ENCODE data around the gene SLC35A2.

The SLC35A2 gene

DNA sequence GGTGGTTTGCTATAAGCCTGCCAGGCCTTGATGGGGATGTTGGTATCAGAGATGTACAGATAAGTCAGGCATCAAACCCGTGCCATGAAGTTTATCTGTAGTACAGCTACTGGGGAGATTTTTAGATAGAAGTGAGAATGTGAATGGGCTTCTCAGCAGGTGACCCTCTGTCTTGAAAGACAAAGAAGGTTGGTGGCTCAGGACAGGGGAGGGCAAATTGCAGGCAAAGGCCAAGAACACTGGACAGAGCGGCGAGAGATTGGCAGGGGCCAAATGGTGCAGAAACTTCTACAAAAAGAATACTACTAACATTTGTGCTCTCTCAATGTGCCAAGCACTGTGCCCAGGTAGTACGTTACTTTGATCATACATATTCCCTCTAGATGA, 9.3 kb upstream of the SLC35A2 start:
- peaks cover 10% of the 10 kb centered on the region; the same call in 1 of the 2 replicates for H3K79me2 ChIP-seq (ENCODE audit: insufficient read depth, low read length)
- H3K36me3 ChIP-seq (ENCODE audit: insufficient read depth, low read length) = peaks cover 19% of the 10 kb centered on the region; the same call in 1 of the 2 replicates
- no peaks in the 10 kb centered on the region for H3K9me3 ChIP-seq (ENCODE audit: insufficient read depth, low read depth, low read length)
- peaks cover 5% of the 10 kb centered on the region for H4K20me1 ChIP-seq (ENCODE audit: insufficient read depth, low read length, poor library complexity, severe bottlenecking)
- H3K4me3 ChIP-seq (ENCODE audit: low read length, poor library complexity, severe bottlenecking) = no peak overlapping the region
- no peak overlapping the region for H3K9ac ChIP-seq (ENCODE audit: low read depth, low read length, poor library complexity, severe bottlenecking)
- no peak for TF ChIP-seq EZH2phosphoT487 (IDR thresholded peaks at IDR 0.05; ENCODE audit: borderline replicate concordance)
- peaks cover 11% of the 10 kb centered on the region for H3K4me1 ChIP-seq (ENCODE audit: insufficient read depth, low read length, poor library complexity, severe bottlenecking)
- H3K27me3 ChIP-seq (ENCODE audit: insufficient read depth, low read length, poor library complexity, severe bottlenecking) = no peaks in the 10 kb centered on the region
- H3F3A ChIP-seq (ENCODE audit: low read depth) = no peaks in the 10 kb centered on the region
- H2AFZ ChIP-seq (ENCODE audit: low read length) = no peak overlapping the region
- H3K4me2 ChIP-seq (ENCODE audit: low read depth, low read length, poor library complexity, severe bottlenecking) = no peak overlapping the region
- no peaks in the 10 kb centered on the region for H3K9me2 ChIP-seq (replicated peaks; ENCODE audit: low read depth, low read length)

DNA sequence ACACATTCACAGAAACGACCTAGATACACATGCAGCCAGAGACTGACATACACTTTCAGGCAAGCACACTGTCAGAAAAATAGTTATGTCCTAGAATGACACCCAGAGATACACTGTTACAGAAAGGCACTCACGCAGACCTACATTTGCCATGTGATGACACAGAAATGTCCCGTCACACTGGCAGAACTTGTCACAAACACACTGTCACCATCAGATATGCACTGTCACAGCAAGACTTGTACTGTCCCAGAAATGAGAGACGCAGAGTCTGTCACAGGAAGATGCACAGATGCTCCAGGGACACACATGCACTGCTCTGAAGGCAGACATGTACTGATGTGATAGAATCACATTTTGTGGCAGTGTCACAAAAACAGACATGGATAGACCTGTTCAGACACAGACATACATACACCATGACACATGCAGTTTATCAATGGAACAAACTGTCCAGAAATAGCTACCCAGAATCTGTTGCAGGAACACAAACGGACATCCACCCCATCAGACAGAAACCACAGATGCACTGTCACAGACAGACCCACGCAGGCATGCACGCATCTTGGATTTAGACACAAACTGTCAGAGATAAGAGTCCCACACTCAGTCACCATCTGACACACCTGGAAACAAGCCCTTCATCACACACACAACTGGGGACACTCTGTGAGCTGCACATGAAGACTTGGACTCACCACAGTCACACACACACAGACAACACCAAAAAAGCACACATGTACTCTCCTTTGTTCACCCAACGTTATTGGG, 8.7 kb upstream of the SLC35A2 start:
- H3K9me3 ChIP-seq (ENCODE audit: insufficient read depth, low read depth, low read length) = no peaks in the 10 kb centered on the region
- no peak overlapping the region for H2AFZ ChIP-seq (ENCODE audit: low read length)
- no peak overlapping the region for H3K4me2 ChIP-seq (ENCODE audit: low read depth, low read length, poor library complexity, severe bottlenecking)
- H3K27me3 ChIP-seq (ENCODE audit: insufficient read depth, low read length, poor library complexity, severe bottlenecking) = no peaks in the 10 kb centered on the region
- H3K4me3 ChIP-seq (ENCODE audit: low read length, poor library complexity, severe bottlenecking) = no peak overlapping the region
- H4K20me1 ChIP-seq (ENCODE audit: insufficient read depth, low read length, poor library complexity, severe bottlenecking) = peaks cover 5% of the 10 kb centered on the region
- H3K79me2 ChIP-seq (ENCODE audit: insufficient read depth, low read length) = peaks cover 11% of the 10 kb centered on the region; the same call in 1 of the 2 replicates
- no peaks in the 10 kb centered on the region for H3F3A ChIP-seq (ENCODE audit: low read depth)
- H3K9me2 ChIP-seq (replicated peaks; ENCODE audit: low read depth, low read length) = no peaks in the 10 kb centered on the region
- peaks cover 11% of the 10 kb centered on the region for H3K4me1 ChIP-seq (ENCODE audit: insufficient read depth, low read length, poor library complexity, severe bottlenecking)
- no peak for TF ChIP-seq EZH2phosphoT487 (IDR thresholded peaks at IDR 0.05; ENCODE audit: borderline replicate concordance)
- TF ChIP-seq, protein P1, sequence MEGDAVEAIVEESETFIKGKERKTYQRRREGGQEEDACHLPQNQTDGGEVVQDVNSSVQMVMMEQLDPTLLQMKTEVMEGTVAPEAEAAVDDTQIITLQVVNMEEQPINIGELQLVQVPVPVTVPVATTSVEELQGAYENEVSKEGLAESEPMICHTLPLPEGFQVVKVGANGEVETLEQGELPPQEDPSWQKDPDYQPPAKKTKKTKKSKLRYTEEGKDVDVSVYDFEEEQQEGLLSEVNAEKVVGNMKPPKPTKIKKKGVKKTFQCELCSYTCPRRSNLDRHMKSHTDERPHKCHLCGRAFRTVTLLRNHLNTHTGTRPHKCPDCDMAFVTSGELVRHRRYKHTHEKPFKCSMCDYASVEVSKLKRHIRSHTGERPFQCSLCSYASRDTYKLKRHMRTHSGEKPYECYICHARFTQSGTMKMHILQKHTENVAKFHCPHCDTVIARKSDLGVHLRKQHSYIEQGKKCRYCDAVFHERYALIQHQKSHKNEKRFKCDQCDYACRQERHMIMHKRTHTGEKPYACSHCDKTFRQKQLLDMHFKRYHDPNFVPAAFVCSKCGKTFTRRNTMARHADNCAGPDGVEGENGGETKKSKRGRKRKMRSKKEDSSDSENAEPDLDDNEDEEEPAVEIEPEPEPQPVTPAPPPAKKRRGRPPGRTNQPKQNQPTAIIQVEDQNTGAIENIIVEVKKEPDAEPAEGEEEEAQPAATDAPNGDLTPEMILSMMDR (conservative IDR thresholded peaks at IDR 0.05; ENCODE audit: low read length) = no peak
- H3K36me3 ChIP-seq (ENCODE audit: insufficient read depth, low read length) = peaks cover 14% of the 10 kb centered on the region; the same call in 1 of the 2 replicates
- H3K9ac ChIP-seq (ENCODE audit: low read depth, low read length, poor library complexity, severe bottlenecking) = no peak overlapping the region

DNA sequence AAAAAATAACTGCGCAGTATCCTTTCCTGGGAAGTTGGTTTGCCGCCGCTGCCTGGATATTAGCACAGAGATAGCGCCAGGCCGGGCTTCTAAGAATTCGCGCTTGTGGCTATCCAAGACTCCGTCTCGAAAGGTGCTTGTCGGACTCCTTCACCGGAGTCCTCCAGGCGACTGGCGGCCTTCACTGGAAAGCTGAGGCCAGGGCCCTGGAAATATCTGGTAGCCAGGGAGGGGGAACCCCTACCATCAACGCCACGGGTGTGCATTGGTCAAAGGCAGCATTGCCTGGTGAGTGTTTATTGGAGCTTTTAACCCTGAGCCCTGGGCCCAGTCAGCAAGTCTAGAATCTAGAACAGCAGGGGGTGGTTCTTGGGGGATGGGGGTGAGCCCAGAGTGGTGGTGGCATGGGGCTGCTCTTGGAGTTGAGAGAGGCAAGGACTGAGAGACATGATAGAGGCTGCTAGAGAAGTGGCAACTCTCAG, 8.0 kb upstream of the SLC35A2 start:
- Histone ChIP-seq H3K4me1 (ENCODE audit: insufficient read depth, low read length, poor library complexity, severe bottlenecking) (peaks cover 11% of the 10 kb centered on the region), H3K4me2 (ENCODE audit: low read depth, low read length, poor library complexity, severe bottlenecking) (peak overlapping the region; percentile 85), H3K4me3 (ENCODE audit: low read length, poor library complexity, severe bottlenecking) (peak overlapping the region; percentile 83), H4K20me1 (ENCODE audit: insufficient read depth, low read length, poor library complexity, severe bottlenecking) (peaks cover 5% of the 10 kb centered on the region), H3K9ac (ENCODE audit: low read depth, low read length, poor library complexity, severe bottlenecking) (peak overlapping the region; percentile 59), H3K36me3 (ENCODE audit: insufficient read depth, low read length) (peaks cover 14% of the 10 kb centered on the region; the same call in 1 of the 2 replicates), H3K27me3 (ENCODE audit: insufficient read depth, low read length, poor library complexity, severe bottlenecking) (no peaks in the 10 kb centered on the region), H3F3A (ENCODE audit: low read depth) (no peaks in the 10 kb centered on the region), H3K9me2 (replicated peaks; ENCODE audit: low read depth, low read length) (no peaks in the 10 kb centered on the region), H2AFZ (ENCODE audit: low read length) (no peak overlapping the region), H3K9me3 (ENCODE audit: insufficient read depth, low read depth, low read length) (no peaks in the 10 kb centered on the region), H3K79me2 (ENCODE audit: insufficient read depth, low read length) (peaks cover 11% of the 10 kb centered on the region; the same call in 1 of the 2 replicates)
- TF ChIP-seq EZH2phosphoT487 (IDR thresholded peaks at IDR 0.05; ENCODE audit: borderline replicate concordance) = no peak
- TF ChIP-seq, protein P1 (conservative IDR thresholded peaks at IDR 0.05; ENCODE audit: low read length) = no peak

All from Loucy (cell line).